Common myeloid progenitor, CD34-positive (primary cell): ENCODE data around the gene GUCY1A1.

Experiments
- CTCF ChIA-PET: fragments of 350-600 bp; sonication (Branson Sonifier 250); formaldehyde crosslinking; loops from one replicate; lab custom pipeline; 2021; ENCODE audit warnings: antibody characterized with exemption; lab: Charles Lee
- POLR2A ChIA-PET: fragments of 350-600 bp; sonication (Branson Sonifier 250); formaldehyde crosslinking; loops from one replicate; lab custom pipeline; 2021; ENCODE audit warnings: antibody characterized with exemption; lab: Charles Lee
- DNase-seq, 3 donors: peaks; one replicate each; pipeline versions ENCODE4 v3.0.0 to v3.0.0-alpha.2; 2013
- H3K27ac ChIP-seq, 2 experiments: 1 replicate in 1 of 2; 2 replicates in 1 of 2; pipeline ENCODE4 v1.7.0; 2013; ENCODE audit warnings: inconsistent platforms in 2 of 2, low read length in 2 of 2, mild to moderate bottlenecking in 2 of 2, low read depth in 1 of 2, moderate library complexity in 1 of 2; ENCODE audit not compliant: severe bottlenecking in 2 of 2, insufficient read depth in 1 of 2, poor library complexity in 1 of 2
- H3K27me3 ChIP-seq, 5 experiments: replicated peaks in 2 of 5; 1 replicate in 3 of 5; 2 replicates in 2 of 5; pipeline versions ENCODE4 v1.6.1 to v1.7.0; 2013; ENCODE audit warnings: low read length in 4 of 5, mild to moderate bottlenecking in 2 of 5, moderate library complexity in 2 of 5, inconsistent platforms in 1 of 5; ENCODE audit not compliant: insufficient read depth in 5 of 5, control insufficient read depth in 4 of 5
- H3K36me3 ChIP-seq, 4 experiments: 1 replicate in 2 of 4; 2 replicates in 2 of 4; pipeline versions ENCODE4 v1.6.1 to v1.7.0; 2013; ENCODE audit warnings: low read length in 3 of 4, control low read depth in 1 of 4, mild to moderate bottlenecking in 1 of 4; ENCODE audit not compliant: control insufficient read depth in 4 of 4, insufficient read depth in 4 of 4
- H3K4me1 ChIP-seq, 4 experiments: 1 replicate in 3 of 4; 2 replicates in 1 of 4; pipeline versions ENCODE4 v1.6.1 to v1.7.1; 2013; ENCODE audit warnings: low read length in 3 of 4, mild to moderate bottlenecking in 3 of 4, control low read depth in 1 of 4, inconsistent platforms in 1 of 4, moderate library complexity in 1 of 4; ENCODE audit not compliant: control insufficient read depth in 4 of 4, insufficient read depth in 4 of 4; ENCODE audit errors: control extremely low read depth in 1 of 4
- H3K4me3 ChIP-seq, 7 experiments: 1 replicate in 4 of 7; 2 replicates in 3 of 7; pipeline versions ENCODE4 v1.5.1 to v1.7.0; 2013; ENCODE audit warnings: mild to moderate bottlenecking in 7 of 7, low read length in 6 of 7, moderate library complexity in 6 of 7, inconsistent platforms in 2 of 7, low read depth in 2 of 7, control low read depth in 1 of 7; ENCODE audit not compliant: insufficient read depth in 4 of 7, control insufficient read depth in 1 of 7; ENCODE audit errors: extremely low read depth in 1 of 7
- H3K9me3 ChIP-seq, 5 experiments: 1 replicate in 4 of 5; 2 replicates in 1 of 5; pipeline versions ENCODE4 v1.6.1 to v1.7.1; 2013; ENCODE audit warnings: low read length in 4 of 5, mild to moderate bottlenecking in 2 of 5, inconsistent platforms in 1 of 5, low read depth in 1 of 5, moderate library complexity in 1 of 5; ENCODE audit not compliant: control insufficient read depth in 4 of 5, insufficient read depth in 2 of 5; ENCODE audit errors: control extremely low read depth in 1 of 5
- WGBS: methylation state at CpG from one replicate; pipeline ENCODE4 v1.1.5; 2013; ENCODE audit not compliant: insufficient coverage; 5-methylcytosine and 5-hydroxymethylcytosine counted together

The GUCY1A1 gene

DNA sequence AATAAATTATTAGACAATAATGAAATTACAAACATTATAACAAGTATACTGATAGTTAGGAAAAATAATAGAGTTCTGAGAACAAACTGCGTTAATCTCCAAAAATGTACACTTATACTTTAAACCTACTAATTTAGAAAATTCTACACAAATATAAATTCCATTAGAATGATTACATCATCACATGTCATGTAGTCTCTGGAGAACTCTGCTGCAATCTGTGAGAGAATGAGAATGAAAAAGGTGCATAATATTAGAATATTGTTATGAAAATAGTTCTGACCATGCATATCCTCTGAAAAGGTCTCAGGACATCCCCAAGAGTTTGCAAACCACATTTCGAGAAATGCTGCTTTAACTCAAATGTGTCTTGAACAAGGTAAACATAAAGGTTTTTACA lies 11.4 kb downstream of the GUCY1A1 start:
- Histone ChIP-seq H3K9me3 (peaks cover 0 to 3% (median 0%) of the 10 kb centered on the region in 5 experiments), H3K36me3 (peaks cover 0 to 10% (median 5%) of the 10 kb centered on the region in 4 experiments), H3K4me3 (no peak overlapping the region), H3K27ac (no peak overlapping the region), H3K27me3 (no peaks in the 10 kb centered on the region), H3K4me1 (peaks cover 29 to 94% (median 70%) of the 10 kb centered on the region in 4 experiments)
- no peak for DNase-seq
- no CpG with 5 or more reads among the region's 2 CpGs for WGBS
- ChIA-PET CTCF (interaction anchor here (1.3 kb wide), 1 partner anchor 149 kb away, joined by 4 read pairs; no protein-coding TSS in a partner anchor), POLR2A (no interaction called here)

DNA sequence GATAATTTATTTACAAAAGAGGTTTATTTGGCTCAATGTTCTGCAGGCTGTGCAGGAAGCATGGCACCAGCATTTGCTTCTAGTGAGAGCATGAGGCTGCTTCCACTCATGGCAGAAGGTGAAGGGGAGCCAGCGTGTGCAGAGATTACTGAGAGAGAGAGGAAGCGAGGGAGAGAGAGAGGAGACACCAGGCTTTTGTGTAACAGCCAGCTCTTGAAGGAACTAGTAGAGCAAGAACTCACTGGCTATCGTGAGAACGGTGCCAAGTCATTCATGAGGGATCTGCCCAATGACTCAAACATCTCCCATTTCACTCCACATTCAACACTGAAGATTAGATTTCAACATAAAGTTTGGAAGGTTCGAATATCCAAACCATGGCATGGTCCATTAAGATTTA lies 12.7 kb downstream of the GUCY1A1 start:
- Histone ChIP-seq H3K9me3 (peaks cover 0 to 3% (median 0%) of the 10 kb centered on the region in 5 experiments), H3K27me3 (no peaks in the 10 kb centered on the region), H3K36me3 (peaks cover 0 to 9% (median 4%) of the 10 kb centered on the region in 4 experiments), H3K27ac (peak overlapping the region in 1 of 2 experiments; percentile 20), H3K4me1 (peaks cover 32 to 94% (median 71%) of the 10 kb centered on the region in 4 experiments), H3K4me3 (no peak overlapping the region)
- ChIA-PET POLR2A (no interaction called here), CTCF (no interaction called here)
- whole genome bisulfite sequencing = 29% methylated on average over 1 of the region's 5 CpGs
- DNase-seq = peak in 2 of 3 donors; percentile 51 to 66

DNA sequence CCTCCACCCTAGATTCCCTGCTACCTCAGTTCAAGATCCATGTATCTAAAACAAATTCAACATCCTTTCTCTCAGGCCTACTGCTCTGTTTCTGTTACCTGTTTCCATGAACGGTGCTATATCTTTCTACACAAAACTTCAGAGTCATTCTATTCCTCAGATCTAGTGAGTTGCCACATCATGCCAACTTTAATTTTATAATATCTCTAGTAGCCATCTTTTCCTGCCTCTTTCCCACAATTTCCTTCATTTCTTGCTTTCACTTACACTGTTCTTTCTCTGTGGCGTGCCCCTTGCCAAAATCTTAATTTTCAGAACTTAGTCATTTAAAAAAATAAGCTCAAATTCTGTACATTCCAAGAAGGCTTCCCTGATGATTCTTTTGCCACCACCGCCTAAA lies 15.2 kb downstream of the GUCY1A1 start:
- Histone ChIP-seq H3K4me3 (peak overlapping the region in 5 of 7 experiments; percentile 3 to 62 (median 34)), H3K4me1 (peaks cover 23 to 84% (median 59%) of the 10 kb centered on the region in 4 experiments), H3K36me3 (peaks cover 0 to 13% (median 5%) of the 10 kb centered on the region in 4 experiments), H3K9me3 (peaks cover 0 to 3% (median 0%) of the 10 kb centered on the region in 5 experiments), H3K27ac (peak overlapping the region; percentile 42 to 87), H3K27me3 (no peaks in the 10 kb centered on the region)
- CTCF ChIA-PET = interaction anchor here (1.2 kb wide), 1 partner anchor 13 kb away, joined by 5 read pairs; no protein-coding TSS in a partner anchor
- DNase-seq = peak; percentile 75 to 81 (median 76)
- 0% methylated on average over 2 of the region's 3 CpGs for WGBS
- POLR2A ChIA-PET = interaction anchor here (1.3 kb wide), 1 partner anchor 15 kb away, joined by 4 read pairs; the partner anchor contains the start of gene GUCY1A1

DNA sequence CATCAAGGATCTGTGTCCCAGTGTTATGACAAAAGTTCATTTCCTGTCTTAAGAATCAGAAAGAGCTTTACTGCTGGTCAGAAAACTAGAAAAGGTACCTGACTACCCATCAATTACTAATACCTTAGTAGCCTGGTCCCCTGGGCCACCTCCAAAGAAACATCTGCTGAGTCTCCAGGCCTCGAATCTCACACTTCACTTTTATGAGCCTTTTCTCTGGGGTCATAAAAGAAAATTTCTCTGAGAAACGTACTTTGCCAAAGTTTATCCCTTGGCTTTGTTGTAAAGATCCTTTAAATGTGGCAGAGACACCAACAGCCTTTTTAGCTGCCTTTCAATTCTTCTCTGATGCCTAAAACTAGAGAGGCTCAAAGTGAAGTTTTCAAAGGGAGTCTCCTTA lies 17.8 kb downstream of the GUCY1A1 start:
- H3K36me3 ChIP-seq = peaks cover 0 to 10% (median 5%) of the 10 kb centered on the region in 4 experiments
- 50% methylated on average over 2 of the region's 2 CpGs for WGBS
- no peaks in the 10 kb centered on the region for H3K27me3 ChIP-seq
- peaks cover 0 to under 1% (median 0%) of the 10 kb centered on the region in 5 experiments for H3K9me3 ChIP-seq
- CTCF ChIA-PET = interaction anchor here (0.6 to 2.3 kb wide), 10 partner anchors 9 to 269 kb away, joined by 3 to 15 read pairs (median 3); partner anchors contain the start of genes GUCY1A1 and GUCY1B1
- H3K27ac ChIP-seq = peak overlapping the region; percentile 36 to 60
- H3K4me3 ChIP-seq = peak overlapping the region in 1 of 7 experiments; percentile 12
- DNase-seq = no peak
- POLR2A ChIA-PET = no interaction called here
- peaks cover 23 to 77% (median 49%) of the 10 kb centered on the region in 4 experiments for H3K4me1 ChIP-seq

DNA sequence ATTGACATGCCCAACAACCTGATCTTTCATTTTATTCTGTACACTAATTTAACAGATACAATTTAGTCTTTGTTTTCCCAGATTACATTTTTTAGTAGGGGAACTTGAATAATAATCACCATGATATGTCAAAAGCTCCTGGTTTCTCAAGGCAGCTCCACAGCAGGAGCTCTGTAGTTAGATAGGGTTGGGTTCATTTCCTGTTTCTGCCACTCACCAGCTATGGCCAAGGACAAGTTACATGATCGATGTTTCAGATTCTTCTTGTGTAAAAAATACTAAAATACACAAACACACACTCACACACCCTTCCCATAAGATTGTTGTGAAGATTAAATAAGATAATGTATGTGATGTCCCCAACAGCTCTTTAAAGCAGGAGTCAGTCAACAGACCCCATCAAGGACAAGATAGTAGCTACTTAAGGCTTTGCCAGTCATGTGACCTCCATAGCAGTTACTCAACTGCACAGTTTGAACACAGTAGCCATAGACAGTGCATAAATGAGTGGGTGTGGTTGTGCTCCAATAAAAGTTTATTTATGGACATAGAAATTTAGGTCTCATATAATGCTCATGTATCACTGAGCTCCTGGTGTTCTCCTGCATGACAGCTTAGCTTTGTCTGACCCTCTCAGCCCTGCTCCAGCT lies 18.4 kb downstream of the GUCY1A1 start:
- H3K27me3 ChIP-seq = no peaks in the 10 kb centered on the region
- peaks cover 23 to 71% (median 47%) of the 10 kb centered on the region in 4 experiments for H3K4me1 ChIP-seq
- peaks cover 0 to 7% (median 5%) of the 10 kb centered on the region in 4 experiments for H3K36me3 ChIP-seq
- WGBS = no CpG with 5 or more reads among the region's 1 CpG
- ChIA-PET POLR2A (no interaction called here), CTCF (interaction anchor here (0.6 to 2.3 kb wide), 12 partner anchors 9 to 268 kb away, joined by 3 to 15 read pairs (median 3); partner anchors contain the start of genes GUCY1A1 and GUCY1B1)
- peak in 1 of 3 donors; percentile 45 for DNase-seq
- H3K4me3 ChIP-seq = peak overlapping the region in 1 of 7 experiments; percentile 20
- peak overlapping the region; percentile 36 to 60 for H3K27ac ChIP-seq
- H3K9me3 ChIP-seq = no peaks in the 10 kb centered on the region

DNA sequence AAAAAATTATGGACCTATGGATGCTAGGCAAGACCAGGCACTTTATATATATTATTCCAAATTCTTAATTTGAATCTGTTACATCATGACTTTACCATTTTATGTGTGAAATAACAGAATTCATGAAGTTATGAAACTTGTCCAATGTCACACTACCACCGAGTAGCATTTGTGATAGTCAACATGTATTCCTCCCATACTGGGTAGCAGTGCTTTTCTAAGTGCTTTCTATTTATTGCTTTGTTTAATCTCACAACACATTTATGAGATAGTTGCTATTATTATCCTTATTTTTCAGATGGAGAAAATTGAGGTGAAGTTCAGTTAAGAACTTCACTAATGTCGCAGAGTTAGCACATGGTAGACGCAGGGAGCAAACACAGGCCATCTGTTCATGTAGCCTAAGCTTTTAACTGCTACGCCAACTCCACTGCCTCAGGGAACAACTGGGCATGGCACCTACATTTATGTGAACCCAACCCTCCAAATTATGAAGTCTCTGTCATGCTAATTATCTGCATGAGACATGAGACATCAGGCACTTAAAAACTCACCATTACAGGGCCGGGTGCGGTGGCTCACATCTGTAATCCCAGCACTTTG lies 20.8 kb downstream of the GUCY1A1 start:
- Histone ChIP-seq H3K27ac (no peak overlapping the region), H3K36me3 (peaks cover 0 to 8% (median 5%) of the 10 kb centered on the region in 4 experiments), H3K4me3 (no peak overlapping the region), H3K27me3 (no peaks in the 10 kb centered on the region), H3K4me1 (peaks cover 12 to 53% (median 28%) of the 10 kb centered on the region in 4 experiments), H3K9me3 (no peaks in the 10 kb centered on the region)
- no peak for DNase-seq
- WGBS = 94% methylated on average over 3 of the region's 6 CpGs
- ChIA-PET POLR2A (no interaction called here), CTCF (interaction anchor here (1.2 to 1.5 kb wide), 3 partner anchors 11 to 23 kb away, joined by 4 to 7 read pairs (median 5); partner anchors contain the start of gene GUCY1A1)
